Measurements from ENCODE around the gene RASAL2.

The RASAL2 gene

GRCh38 chr1:178284058-178284457 lies 190.2 kb downstream of the RASAL2 start:
- TF ChIP-seq, protein P1, sequence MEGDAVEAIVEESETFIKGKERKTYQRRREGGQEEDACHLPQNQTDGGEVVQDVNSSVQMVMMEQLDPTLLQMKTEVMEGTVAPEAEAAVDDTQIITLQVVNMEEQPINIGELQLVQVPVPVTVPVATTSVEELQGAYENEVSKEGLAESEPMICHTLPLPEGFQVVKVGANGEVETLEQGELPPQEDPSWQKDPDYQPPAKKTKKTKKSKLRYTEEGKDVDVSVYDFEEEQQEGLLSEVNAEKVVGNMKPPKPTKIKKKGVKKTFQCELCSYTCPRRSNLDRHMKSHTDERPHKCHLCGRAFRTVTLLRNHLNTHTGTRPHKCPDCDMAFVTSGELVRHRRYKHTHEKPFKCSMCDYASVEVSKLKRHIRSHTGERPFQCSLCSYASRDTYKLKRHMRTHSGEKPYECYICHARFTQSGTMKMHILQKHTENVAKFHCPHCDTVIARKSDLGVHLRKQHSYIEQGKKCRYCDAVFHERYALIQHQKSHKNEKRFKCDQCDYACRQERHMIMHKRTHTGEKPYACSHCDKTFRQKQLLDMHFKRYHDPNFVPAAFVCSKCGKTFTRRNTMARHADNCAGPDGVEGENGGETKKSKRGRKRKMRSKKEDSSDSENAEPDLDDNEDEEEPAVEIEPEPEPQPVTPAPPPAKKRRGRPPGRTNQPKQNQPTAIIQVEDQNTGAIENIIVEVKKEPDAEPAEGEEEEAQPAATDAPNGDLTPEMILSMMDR (IDR thresholded peaks at IDR 0.05; ENCODE audit: insufficient read depth, low read depth, low read length, missing control alignments): no peak

GRCh38 chr1:178291166-178291565 lies 197.3 kb downstream of the RASAL2 start:
- DNase-seq (ENCODE audit: low read depth): no peak
- no peak overlapping the region for H3K4me3 ChIP-seq (ENCODE audit: low read length)
- TF ChIP-seq, protein P1 (IDR thresholded peaks at IDR 0.05; ENCODE audit: insufficient read depth, low read depth, low read length, missing control alignments): no peak

More at GRCh38 chr1:178284058-178284457, 190.2 kb downstream of the RASAL2 start:
- no peak for DNase-seq (ENCODE audit: low read depth)
- no peak overlapping the region for H3K4me3 ChIP-seq (ENCODE audit: low read length)

- H3K4me3 ChIP-seq (ENCODE audit: low read length): no peak overlapping the region
- TF ChIP-seq, protein P1 (IDR thresholded peaks at IDR 0.05; ENCODE audit: insufficient read depth, low read depth, low read length, missing control alignments): peak; percentile 32
- peak; percentile 70 for DNase-seq (ENCODE audit: low read depth)
These were observed 200.8 kb downstream of the RASAL2 start for GRCh38 chr1:178294654-178295053.

GRCh38 chr1:178300352-178300699 lies 206.4 kb downstream of the RASAL2 start:
- DNase-seq (ENCODE audit: low read depth): peak; percentile 8
- TF ChIP-seq, protein P1 (IDR thresholded peaks at IDR 0.05; ENCODE audit: insufficient read depth, low read depth, low read length, missing control alignments): no peak
- no peak overlapping the region for H3K4me3 ChIP-seq (ENCODE audit: low read length)

- DNase-seq (ENCODE audit: low read depth): peak; percentile 19
- H3K4me3 ChIP-seq (ENCODE audit: low read length): no peak overlapping the region
- TF ChIP-seq, protein P1 (IDR thresholded peaks at IDR 0.05; ENCODE audit: insufficient read depth, low read depth, low read length, missing control alignments): no peak
These were observed 207.2 kb downstream of the RASAL2 start for GRCh38 chr1:178301141-178301540.

DNA sequence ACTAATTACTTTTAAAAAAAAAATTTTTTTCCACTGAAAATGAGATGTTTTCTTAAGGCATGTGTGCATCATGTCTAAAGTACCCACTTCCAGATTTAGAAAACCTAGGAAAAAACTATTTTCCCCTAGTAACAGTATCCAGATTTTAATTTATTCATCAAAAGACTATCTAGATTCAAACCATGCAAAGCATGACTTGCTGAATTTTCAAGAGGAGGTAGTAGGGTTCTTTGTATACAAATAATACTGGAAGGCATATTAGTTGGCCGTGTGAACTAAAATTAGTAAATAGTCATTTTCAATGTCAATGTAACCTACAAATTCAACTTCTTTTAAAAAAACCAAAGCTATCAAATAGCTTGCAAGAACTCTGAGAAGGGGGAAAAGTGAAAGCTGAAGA lies 213.4 kb downstream of the RASAL2 start:
- no peak overlapping the region for H3K4me3 ChIP-seq (ENCODE audit: low read length)
- TF ChIP-seq, protein P1 (IDR thresholded peaks at IDR 0.05; ENCODE audit: insufficient read depth, low read depth, low read length, missing control alignments): no peak
- no peak for DNase-seq (ENCODE audit: low read depth)

- TF ChIP-seq, protein P1 (IDR thresholded peaks at IDR 0.05; ENCODE audit: insufficient read depth, low read depth, low read length, missing control alignments): no peak
- no peak overlapping the region for H3K4me3 ChIP-seq (ENCODE audit: low read length)
- DNase-seq (ENCODE audit: low read depth): peak; percentile 51
These were observed 214.5 kb downstream of the RASAL2 start for GRCh38 chr1:178308438-178308837.
